Stimulated activated CD4-positive, alpha-beta T cell treated with anti-CD3 and anti-CD28 coated beads, Interleukin-1b, Interleukin-23, amount 100 ng/mL, for 48 hours (primary cell): Measurements from ENCODE around the gene LRIG3.

Source experiments
- DNase-seq: peaks from one replicate; pipeline ENCODE4 v3.0.0-alpha.2; 2020

The LRIG3 gene

GRCh38 chr12:58850826-58851225 is 69.5 kb downstream of the LRIG3 start:
- no peak for DNase-seq

- no peak for DNase-seq
Observed at GRCh38 chr12:58847901-58848600, 72.3 kb downstream of the LRIG3 start.

- DNase-seq: no peak
Observed at GRCh38 chr12:58844161-58844560, 76.1 kb downstream of the LRIG3 start.

- DNase-seq: no peak
Observed at GRCh38 chr12:58841058-58841798, 79.1 kb downstream of the LRIG3 start.

- DNase-seq: no peak
Observed at GRCh38 chr12:58833853-58834252, 86.5 kb downstream of the LRIG3 start.

- no peak for DNase-seq
Observed at GRCh38 chr12:58832920-58833319, 87.4 kb downstream of the LRIG3 start.
